Neural cell (in vitro differentiated cells): Measurements from ENCODE around the gene RUSC1. TPM values are rescaled to one million over a fixed set of nuclear protein-coding genes. Genes with fewer than 3 reads are reported as not detected.

Experiments used
- H2AFZ ChIP-seq: fragments of 200-600, 300-800 bp; sonication (generic), shearing (Covaris generic); 2 replicates; pipeline ENCODE4 v1.6.0; 2014; ENCODE audit warnings: low read depth, mild to moderate bottlenecking, antibody characterized with exemption, low read length, moderate library complexity
- H3F3A ChIP-seq: fragments of 200-600 bp; shearing (Covaris generic); 2 replicates; pipeline ENCODE4 v1.6.1; 2016; ENCODE audit warnings: mild to moderate bottlenecking, moderate library complexity, mixed read lengths, antibody characterized with exemption, low read length; ENCODE audit not compliant: insufficient read depth, poor library complexity, severe bottlenecking
- H3K27ac ChIP-seq: fragments of 200-600, 300-800 bp; sonication (generic), shearing (Covaris generic); 2 replicates; pipeline ENCODE4 v1.5.1; 2014; ENCODE audit warnings: mild to moderate bottlenecking, low read length, moderate library complexity
- H3K27me3 ChIP-seq: fragments of 300-800, 200-600 bp; sonication (generic), shearing (Covaris generic); 2 replicates; pipeline ENCODE4 v1.6.0; 2014; ENCODE audit warnings: mild to moderate bottlenecking, low read depth, low read length, moderate library complexity; ENCODE audit not compliant: insufficient read depth
- H3K36me3 ChIP-seq: fragments of 300-800, 200-600 bp; sonication (generic), shearing (Covaris generic); 2 replicates; pipeline ENCODE4 v1.5.1; 2014; ENCODE audit warnings: mild to moderate bottlenecking, antibody characterized with exemption, low read length, moderate library complexity; ENCODE audit not compliant: insufficient read depth
- H3K4me2 ChIP-seq: fragments of 300-800, 200-600 bp; sonication (generic), shearing (Covaris generic); 2 replicates; pipeline ENCODE4 v1.6.0; 2014; ENCODE audit warnings: mild to moderate bottlenecking, low read length
- H3K4me3 ChIP-seq: fragments of 300-800, 200-600 bp; sonication (generic), shearing (Covaris generic); 2 replicates; pipeline ENCODE4 v1.5.1; 2014; ENCODE audit warnings: mild to moderate bottlenecking, low read length, moderate library complexity
- H3K79me2 ChIP-seq: fragments of 200-600 bp; shearing (Covaris generic); replicated peaks from 2 replicates; pipeline ENCODE4 v1.6.0; 2014; ENCODE audit warnings: mild to moderate bottlenecking, low read length, moderate library complexity; ENCODE audit not compliant: insufficient read depth
- H3K9ac ChIP-seq: fragments of 300-800, 200-600 bp; sonication (generic), shearing (Covaris generic); 2 replicates; pipeline ENCODE4 v1.6.1; 2016; ENCODE audit warnings: mild to moderate bottlenecking, low read length, mixed read lengths
- H3K9me2 ChIP-seq: fragments of 200-600 bp; shearing (Covaris generic); 2 replicates; pipeline ENCODE4 v1.6.1; 2016; ENCODE audit warnings: mild to moderate bottlenecking, low read length, mixed read lengths; ENCODE audit not compliant: insufficient read depth
- H3K9me3 ChIP-seq: fragments of 200-600, 300-800 bp; sonication (generic), shearing (Covaris generic); 2 replicates; pipeline ENCODE4 v1.6.1; 2016; ENCODE audit warnings: mild to moderate bottlenecking, mixed run types, low read length, moderate library complexity, mixed read lengths
- H4K20me1 ChIP-seq: fragments of 200-600 bp; shearing (Covaris generic); 2 replicates; pipeline ENCODE4 v1.6.1; 2016; ENCODE audit warnings: mild to moderate bottlenecking, mixed run types; ENCODE audit not compliant: insufficient read depth
- CTCF ChIP-seq: fragments of 450-650 bp; IDR thresholded peaks from 2 replicates; pipeline ENCODE4 v1.5.1; 2014; ENCODE audit warnings: antibody characterized with exemption, mild to moderate bottlenecking, moderate library complexity; ENCODE audit not compliant: poor library complexity, severe bottlenecking
- EP300 ChIP-seq: fragments of 450-650 bp; conservative IDR thresholded peaks from 2 replicates; pipeline ENCODE4 v1.6.1; 2014; ENCODE audit warnings: antibody characterized with exemption, mild to moderate bottlenecking, moderate library complexity; ENCODE audit not compliant: poor library complexity, severe bottlenecking
- EZH2 ChIP-seq: fragments of 200-600, 300-800 bp; shearing (Covaris generic), sonication (generic); IDR thresholded peaks from 2 replicates; pipeline ENCODE4 v1.6.1; 2014; ENCODE audit warnings: antibody characterized with exemption, low read length, borderline replicate concordance, mild to moderate bottlenecking; ENCODE audit not compliant: insufficient read depth, poor library complexity, severe bottlenecking
- MXI1 ChIP-seq: fragments of 450-650 bp; conservative IDR thresholded peaks from 2 replicates; pipeline ENCODE4 v1.6.1; 2014; ENCODE audit warnings: antibody characterized with exemption, mild to moderate bottlenecking; ENCODE audit not compliant: poor library complexity, severe bottlenecking
- POLR2AphosphoS5 ChIP-seq: IDR thresholded peaks from 2 replicates; pipeline ENCODE4 v1.6.1; 2012
- RAD21 ChIP-seq: fragments of 450-650 bp; conservative IDR thresholded peaks from 2 replicates; pipeline ENCODE4 v1.6.1; 2014; ENCODE audit warnings: antibody characterized with exemption, mild to moderate bottlenecking, moderate library complexity
- REST ChIP-seq: IDR thresholded peaks from 2 replicates; pipeline ENCODE4 v1.6.1; 2012; ENCODE audit warnings: borderline replicate concordance
- SMC3 ChIP-seq: fragments of 450-650 bp; conservative IDR thresholded peaks from 2 replicates; pipeline ENCODE4 v1.6.1; 2014; ENCODE audit warnings: antibody characterized with exemption, mild to moderate bottlenecking, moderate library complexity; ENCODE audit not compliant: poor library complexity
- TAF1 ChIP-seq: IDR thresholded peaks from 2 replicates; pipeline ENCODE4 v1.6.1; 2012; ENCODE audit warnings: low read depth
- polyA plus RNA-seq: library from polyadenylated mRNA; depleted of rRNA; stranded (reverse); fragments of >200 nt; gene quantifications from 2 replicates; pipeline ENCODE4 v1.2.3, GENCODE V29; 2014

Gene RUSC1
- polyA plus RNA-seq, 1 donor from 2014 or later = 45.7 TPM

GRCh38 chr1:155282488-155283091, 38.1 kb upstream of the RUSC1 start:
- Histone ChIP-seq H3K27me3 (no peaks in the 10 kb centered on the region), H3K9me2 (no peaks in the 10 kb centered on the region), H3K27ac (no peak overlapping the region), H4K20me1 (no peaks in the 10 kb centered on the region), H3K79me2 (no peaks in the 10 kb centered on the region), H3K9me3 (no peaks in the 10 kb centered on the region), H3K9ac (no peak overlapping the region), H2AFZ (no peak overlapping the region), H3K4me2 (no peak overlapping the region), H3F3A (peaks cover 10% of the 10 kb centered on the region), H3K4me3 (no peak overlapping the region), H3K36me3 (no peaks in the 10 kb centered on the region)
- no peak for TF ChIP-seq EP300
- TF ChIP-seq MXI1 = no peak
- TF ChIP-seq EZH2 = no peak
- TF ChIP-seq POLR2AphosphoS5 = no peak
- no peak for TF ChIP-seq SMC3
- no peak for TF ChIP-seq TAF1
- TF ChIP-seq RAD21 = no peak
- TF ChIP-seq REST = no peak
- TF ChIP-seq CTCF = no peak

- no peak overlapping the region for H3K9ac ChIP-seq
- H3K79me2 ChIP-seq = no peaks in the 10 kb centered on the region
- peaks cover under 1% of the 10 kb centered on the region for H3F3A ChIP-seq
- no peak overlapping the region for H2AFZ ChIP-seq
- H4K20me1 ChIP-seq = no peaks in the 10 kb centered on the region
- H3K9me2 ChIP-seq = no peaks in the 10 kb centered on the region
- H3K4me2 ChIP-seq = no peak overlapping the region
- H3K36me3 ChIP-seq = no peaks in the 10 kb centered on the region
- H3K27me3 ChIP-seq = no peaks in the 10 kb centered on the region
- H3K4me3 ChIP-seq = no peak overlapping the region
- no peak for TF ChIP-seq TAF1
- no peak for TF ChIP-seq EP300
- no peak for TF ChIP-seq CTCF
- no peak for TF ChIP-seq RAD21
- no peak for TF ChIP-seq REST
- no peaks in the 10 kb centered on the region for H3K9me3 ChIP-seq
- no peak overlapping the region for H3K27ac ChIP-seq
Measured at GRCh38 chr1:155284476-155284875, 36.2 kb upstream of the RUSC1 start.
